PC-3 (cell line): ENCODE data around the gene CSF2RB.

Experiments
- CTCF ChIP-seq: fragments of 300-600 bp; sonication (generic); conservative IDR thresholded peaks from 2 replicates; pipeline ENCODE4 v1.5.1; 2017; ENCODE audit warnings: antibody characterized with exemption, low read depth, mild to moderate bottlenecking, low read length
- EZH2 ChIP-seq: fragments of 300-600 bp; sonication (generic); IDR thresholded peaks from one replicate; pipeline ENCODE4 v1.6.1; 2017; ENCODE audit warnings: antibody characterized with exemption, mild to moderate bottlenecking, low read length; ENCODE audit not compliant: unreplicated experiment

DNA sequence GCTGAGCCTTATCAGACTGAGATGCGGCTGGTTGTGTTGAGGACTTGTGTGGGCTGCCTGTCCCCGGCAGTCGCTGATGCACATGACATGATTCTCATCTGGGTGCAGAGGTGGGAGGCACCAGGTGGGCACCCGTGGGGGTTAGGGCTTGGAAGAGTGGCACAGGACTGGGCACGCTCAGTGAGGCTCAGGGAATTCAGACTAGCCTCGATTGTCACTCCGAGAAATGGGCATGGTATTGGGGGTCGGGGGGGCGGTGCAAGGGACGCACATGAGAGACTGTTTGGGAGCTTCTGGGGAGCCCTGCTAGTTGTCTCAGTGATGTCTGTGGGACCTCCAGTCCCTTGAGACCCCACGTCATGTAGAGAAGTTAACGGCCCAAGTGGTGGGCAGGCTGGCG lies 25.5 kb downstream of the CSF2RB start:
- no peak for TF ChIP-seq CTCF
- no peak for TF ChIP-seq EZH2
